Stimulated activated CD4-positive, alpha-beta T cell treated with anti-CD3 and anti-CD28 coated beads, Interleukin-15, amount 100 ng/mL, for 24 hours (primary cell): ENCODE results near the gene PIK3C2G.
"Not testable (repeated sequence)": the region's sequence is repeated elsewhere in the genome, so short reads cannot be mapped to it uniquely, and the experiment has no call there.

ENCODE experiments used
- DNase-seq: peaks from one replicate; pipeline ENCODE4 v3.0.0-alpha.2; 2020

PIK3C2G gene

DNA sequence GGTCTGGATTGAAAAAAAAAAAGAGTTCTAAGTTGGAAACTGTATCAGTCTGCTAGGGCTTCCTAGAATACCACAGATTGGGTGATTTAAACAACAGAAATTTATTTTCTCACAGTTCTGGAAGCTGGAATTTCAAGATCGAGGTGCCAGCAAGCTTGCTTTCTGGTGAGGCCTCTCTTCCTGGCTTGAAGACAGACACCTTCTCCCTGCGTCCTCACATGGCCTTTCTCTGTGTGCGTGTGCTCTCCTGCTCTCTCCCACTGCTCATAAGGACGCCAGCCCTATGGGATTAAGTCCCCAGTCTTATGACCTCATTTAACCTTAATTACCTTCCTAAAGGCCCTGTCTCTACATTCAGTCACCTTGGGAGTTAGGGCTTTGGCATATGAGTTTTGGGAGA is 215.5 kb downstream of the PIK3C2G start:
- DNase-seq, result no peak

DNA sequence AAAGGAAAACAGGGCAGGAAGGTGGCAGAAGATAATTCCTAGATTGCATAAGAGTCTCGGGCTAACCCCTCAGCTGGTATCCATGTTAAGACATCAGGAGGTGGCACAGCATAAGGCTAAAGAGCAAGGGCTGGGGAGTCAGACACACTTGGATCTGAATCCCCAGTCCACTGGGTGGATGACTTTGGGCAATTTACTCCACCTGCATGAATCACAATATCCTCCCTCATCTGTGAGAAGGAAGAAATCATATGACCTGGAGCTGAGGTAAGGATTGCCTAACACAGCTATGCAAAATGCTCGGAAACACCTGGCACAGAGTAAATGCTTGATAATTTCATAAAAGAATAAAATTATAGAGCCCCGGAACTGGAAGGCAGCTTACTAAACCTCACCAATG is 217.9 kb downstream of the PIK3C2G start:
- no peak for DNase-seq

DNA sequence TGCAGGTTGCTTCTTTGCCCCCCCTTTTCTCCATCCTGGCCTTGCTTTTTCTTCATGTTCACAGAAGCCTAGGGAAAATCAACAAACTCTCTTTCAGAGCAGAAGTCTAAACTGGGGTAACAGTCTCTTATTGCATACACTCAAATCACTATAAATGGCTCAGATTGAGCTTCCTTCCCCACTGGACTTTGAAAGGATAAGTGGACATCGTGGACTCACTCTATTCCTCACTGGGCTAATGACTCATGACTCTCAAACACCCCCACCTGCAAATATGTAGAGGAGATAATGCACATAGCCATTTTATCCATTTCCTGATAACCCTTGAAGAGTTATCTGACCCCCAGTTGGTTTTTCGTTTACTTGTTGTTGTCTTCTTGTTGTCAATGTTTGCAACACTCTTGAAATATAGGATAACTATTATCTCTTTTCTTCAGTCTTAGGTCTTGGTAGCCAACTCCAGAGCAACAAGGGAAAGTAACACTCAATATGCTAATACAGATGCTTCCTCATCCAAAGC is 221.3 kb downstream of the PIK3C2G start:
- no peak for DNase-seq

DNA sequence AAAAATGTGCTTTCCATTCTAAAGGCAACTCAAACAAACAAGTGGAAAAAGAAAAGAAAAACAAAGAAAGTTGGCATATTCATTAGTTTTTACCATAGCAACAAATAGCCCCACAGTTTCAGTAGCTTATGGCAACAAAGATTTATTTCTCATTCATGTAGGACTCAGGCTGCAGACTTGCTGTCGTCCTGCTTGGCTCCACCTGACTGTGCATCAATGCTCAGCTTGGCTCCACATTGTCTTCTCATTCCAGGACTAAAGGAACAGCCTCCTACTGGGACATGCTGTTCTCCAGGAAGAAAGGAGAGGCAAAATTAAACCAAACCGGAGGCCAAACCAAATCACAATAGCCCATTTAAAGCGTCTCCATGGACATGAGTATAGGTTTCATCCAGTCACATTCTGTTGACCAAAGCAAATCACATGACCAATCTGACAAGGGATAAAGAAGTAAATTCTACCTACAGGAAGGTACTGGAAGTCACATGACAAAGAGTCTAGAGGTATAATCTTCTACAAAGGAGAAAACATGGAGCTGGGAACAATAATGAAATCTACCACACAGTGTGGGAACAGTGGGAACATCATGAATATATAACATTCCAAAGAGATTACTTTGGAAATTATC is 222.5 kb downstream of the PIK3C2G start:
- no peak for DNase-seq

DNA sequence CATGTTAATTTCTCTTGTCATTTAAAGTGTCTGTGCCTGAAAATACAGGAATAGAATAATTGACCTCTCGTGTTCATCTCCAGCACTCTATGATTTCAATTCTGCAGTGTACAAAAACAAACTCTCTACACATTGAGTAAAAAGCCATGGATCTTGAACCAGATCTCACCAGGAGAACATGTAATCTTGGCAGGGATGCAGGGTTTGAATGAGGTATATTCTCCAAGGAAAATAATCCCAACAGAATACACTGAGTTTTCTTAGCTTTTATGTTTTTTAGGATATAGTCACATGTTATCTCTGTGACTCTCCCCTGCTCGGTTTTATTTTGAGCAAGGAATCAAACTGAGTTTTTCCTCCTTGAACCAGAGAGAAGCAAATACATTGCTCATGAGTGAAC is 224.7 kb downstream of the PIK3C2G start:
- no peak for DNase-seq

DNA sequence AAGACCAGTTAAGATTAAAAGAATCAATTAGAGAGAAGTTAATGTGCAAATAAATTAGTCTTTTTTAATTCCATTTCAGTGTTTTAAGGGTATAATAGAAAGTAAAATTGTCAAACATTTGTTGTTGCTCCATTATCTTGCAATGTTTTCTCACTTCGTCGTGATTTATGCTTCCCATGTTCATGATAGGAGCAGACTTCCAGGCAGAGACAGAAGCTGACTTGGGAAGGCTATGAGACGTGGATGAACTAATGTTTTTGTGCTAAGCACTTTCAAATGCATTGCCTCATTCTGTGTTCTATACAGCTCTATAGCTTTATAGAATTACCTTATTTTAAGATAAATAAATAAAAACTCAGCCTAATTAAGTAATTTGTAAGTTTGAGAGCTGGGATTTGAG is 226.2 kb downstream of the PIK3C2G start:
- no peak for DNase-seq

DNA sequence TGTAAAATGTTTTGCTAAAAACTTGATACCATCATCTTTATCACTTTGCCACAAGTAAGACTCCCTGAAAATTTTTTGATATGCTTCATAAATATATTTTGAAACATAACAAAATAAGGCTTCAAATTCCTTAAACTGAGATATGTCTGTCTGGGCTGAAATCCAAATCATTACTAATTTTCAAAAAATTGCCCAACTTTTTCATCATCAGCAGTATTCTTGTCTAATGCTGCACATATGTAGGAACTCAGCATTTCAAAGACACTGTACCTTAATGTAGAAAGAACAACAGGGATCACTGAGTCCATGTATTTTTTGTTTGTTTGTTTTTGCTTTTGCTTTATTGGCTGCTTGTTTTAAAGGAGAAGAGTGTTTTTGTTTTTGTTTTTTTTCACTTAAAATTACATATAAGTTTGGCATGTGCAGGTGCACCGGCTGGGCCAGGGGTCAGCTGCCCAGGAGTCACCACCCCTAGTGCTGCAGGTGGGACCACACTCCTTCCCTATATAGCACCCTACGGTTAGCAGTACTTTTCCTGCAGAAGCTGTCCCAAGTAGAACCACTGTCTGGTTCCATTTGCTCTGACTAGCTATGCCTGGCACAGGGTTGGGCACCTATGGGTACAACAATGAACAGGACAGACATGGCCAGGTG is 231.2 kb downstream of the PIK3C2G start:
- DNase-seq, result no peak

DNA sequence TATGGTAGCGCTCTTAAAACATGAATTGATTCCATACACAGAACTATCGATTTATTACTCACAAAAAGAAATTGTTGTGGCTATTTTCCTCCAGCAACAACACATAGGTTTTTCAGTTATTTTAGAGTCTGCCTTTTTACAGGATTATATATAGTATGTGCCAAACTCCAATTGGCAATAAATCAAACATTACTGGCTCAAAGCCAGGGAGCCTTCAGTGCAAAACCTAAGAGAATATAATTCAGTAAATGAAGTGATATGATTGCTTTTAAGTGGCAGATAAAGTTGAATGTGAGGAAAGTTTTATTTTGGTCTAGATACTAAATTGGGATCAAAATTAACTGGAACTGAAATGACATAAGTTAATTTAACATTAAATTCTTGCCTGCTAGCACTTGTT is 234.8 kb downstream of the PIK3C2G start:
- DNase-seq, result no peak

DNA sequence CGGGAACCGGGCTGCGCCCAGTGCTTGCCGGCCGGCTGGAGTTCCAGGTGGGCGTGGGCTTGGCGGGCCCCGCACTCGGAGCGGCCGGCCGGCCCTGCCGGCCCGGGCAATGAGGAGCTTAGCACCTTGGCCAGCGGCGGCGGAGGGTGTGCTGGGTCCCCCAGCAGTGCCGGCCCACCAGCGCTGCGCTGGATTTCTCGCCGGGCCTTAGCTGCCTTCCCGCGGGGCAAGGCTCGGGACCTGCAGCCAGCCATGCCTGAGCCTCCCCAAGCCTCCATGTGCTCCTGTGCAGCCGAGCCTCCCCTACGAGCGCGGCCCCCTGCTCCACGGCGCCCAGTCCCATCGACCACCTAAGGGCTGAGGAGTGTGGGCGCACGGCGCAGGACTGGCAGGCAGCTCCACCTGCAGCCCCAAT is 238.8 kb downstream of the PIK3C2G start:
- DNase-seq, result not testable (repeated sequence)

DNA sequence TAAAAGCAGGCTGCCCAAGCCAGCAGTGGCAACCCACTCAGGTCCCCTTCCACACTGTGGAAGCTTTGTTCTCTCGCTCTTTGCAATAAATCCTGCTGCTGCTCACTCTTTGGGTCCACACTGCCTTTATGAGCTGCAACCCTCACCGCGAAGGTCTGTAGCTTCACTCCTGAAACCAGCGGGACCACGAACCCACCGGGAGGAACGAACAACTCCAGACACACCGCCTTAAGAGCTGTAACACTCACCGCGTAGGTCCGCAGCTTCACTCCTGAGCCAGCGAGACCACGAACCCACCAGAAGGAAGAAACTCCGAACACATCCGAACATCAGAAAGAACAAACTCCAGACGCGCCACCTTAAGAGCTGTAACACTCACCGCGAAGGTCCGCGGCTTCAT is 239.4 kb downstream of the PIK3C2G start:
- DNase-seq, result not testable (repeated sequence)

DNA sequence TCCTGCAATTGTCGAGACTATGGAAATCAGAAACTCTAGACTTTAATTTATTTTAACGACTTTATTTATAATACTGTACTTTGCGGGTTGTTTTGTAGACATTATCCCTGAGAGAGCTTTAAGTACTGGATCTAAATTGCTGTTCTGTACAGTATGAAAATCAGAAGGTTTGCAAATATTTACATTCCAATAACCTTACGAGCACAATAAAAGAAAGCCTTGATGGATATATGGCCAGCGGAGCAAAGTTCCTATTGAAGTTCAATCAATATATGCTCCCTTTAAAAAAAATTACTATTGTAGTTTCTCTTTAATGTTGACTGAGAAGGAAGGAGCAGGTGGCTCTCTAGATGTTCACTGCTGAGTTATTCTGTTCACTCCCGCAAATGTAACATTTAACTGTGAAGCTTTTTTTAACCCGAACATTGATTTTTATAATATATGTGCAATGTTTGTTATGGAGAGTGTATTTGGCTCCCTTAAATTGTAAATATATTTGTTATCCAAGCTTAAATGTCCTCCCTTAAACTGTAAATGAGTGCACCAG is 241.2 kb downstream of the PIK3C2G start:
- DNase-seq, result no peak

DNA sequence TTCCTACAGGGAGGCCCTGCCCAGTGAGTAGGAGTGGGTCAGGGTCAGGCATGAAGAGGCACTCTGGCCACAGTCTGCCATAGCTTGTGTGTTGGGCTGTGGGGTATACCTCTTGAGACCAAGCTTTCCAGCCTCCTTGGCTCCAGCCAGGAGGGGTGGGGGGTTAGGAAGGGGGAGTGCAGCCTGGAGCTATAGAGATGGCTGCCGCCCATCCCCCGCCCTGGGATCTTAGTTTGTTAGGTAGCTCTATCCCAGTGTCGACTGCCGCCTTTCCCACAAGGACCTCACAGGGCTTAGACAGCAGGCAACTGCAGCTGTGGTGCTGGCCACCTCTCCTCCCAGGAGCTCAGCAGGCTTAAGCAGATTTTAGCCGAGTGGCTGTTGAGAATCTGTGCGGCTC is 260.1 kb downstream of the PIK3C2G start:
- no peak for DNase-seq

DNA sequence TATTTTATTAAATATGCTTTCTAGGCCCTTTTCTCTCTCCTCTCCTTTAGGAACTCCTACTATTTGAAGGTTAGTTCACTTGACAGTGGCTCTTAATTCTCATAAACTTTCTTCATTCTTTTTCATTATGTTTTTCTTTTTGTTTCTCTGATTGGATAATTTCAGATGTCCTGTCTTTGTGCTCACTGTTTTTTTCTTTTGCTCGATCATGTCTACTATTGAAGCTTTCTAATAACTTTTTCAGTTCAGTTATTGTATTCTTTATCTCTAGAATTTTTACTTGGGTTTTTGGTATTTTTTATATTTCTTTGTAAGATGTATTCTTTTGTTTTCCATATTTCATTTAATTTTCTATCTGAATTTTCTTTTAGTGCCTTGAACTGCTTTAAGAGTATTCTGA is 261.5 kb downstream of the PIK3C2G start:
- no peak for DNase-seq

DNA sequence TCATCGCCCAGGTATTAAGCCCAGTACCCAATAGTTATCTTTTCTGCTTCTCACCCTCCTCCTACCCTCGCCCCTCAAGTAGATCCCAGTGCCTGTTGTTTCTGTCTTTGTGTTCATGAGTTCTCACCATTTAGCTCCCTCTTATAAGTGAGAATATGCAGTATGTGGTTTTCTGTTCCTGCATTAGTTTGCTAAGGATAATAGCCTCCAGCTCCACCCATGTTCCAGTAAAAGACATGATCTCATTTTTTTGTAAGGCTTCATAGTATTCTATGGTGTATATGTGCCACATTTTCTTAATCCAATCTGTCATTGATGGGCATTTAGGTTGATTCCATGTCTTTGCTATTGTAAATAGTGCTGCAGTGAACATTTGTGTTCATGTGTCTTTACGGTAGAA is 281.2 kb downstream of the PIK3C2G start:
- not testable (repeated sequence) for DNase-seq

DNA sequence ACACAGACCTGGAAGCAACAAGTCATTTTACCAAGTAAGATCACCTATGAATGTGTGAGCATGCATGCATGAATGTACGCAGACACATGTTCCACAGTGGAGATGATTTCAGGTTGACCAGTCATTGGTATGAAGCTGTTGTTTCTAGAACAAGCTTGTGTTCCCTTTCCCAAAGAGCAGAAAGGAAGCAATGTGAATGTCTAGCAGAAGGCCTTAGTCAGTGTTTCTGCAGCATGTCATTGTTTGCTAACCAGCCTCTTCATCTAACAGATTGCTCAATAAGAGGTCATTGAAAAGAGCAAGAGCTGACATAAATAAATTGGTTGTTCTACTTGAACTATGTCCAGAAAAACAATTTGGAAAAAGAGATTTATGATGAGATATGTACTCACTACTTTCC is 285.1 kb downstream of the PIK3C2G start:
- DNase-seq, result no peak

DNA sequence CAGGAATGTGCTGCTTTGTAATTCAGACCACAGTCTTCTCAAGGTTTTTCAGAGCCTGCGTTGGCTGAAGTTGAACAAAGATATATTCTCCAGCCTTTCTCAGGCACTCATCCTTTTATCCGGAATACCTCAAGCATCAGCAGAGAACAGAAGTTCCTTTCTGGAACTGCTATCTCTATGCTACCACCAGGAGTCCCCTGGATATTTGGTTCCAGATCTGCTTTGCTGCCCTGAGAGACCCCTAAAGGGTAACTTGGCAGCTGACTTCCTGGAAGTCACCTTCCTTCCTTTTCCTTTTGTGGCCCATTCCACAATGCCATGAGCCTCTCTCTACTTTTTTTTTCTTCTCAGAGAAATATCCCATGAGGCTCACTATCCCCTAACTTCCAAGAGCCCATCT is 288.3 kb downstream of the PIK3C2G start:
- no peak for DNase-seq

DNA sequence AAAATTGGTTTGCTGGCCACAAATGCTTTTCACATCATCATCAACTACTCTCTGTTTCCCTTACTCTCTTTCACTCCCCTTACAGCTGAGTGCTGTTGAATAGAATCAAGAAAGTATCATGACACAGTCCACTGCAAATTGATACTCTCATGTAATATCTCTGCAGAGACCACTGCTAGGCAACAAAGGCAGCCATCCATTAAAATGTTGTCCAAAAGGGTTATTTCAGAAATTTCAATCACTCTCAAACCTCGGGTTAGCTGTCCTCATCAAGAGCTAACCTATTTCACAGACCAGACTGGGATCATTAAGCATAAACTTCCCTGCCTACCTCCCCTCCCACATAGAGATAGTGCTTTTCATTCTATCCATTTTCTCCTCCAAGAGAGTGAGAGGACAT is 289.8 kb downstream of the PIK3C2G start:
- DNase-seq, result no peak

DNA sequence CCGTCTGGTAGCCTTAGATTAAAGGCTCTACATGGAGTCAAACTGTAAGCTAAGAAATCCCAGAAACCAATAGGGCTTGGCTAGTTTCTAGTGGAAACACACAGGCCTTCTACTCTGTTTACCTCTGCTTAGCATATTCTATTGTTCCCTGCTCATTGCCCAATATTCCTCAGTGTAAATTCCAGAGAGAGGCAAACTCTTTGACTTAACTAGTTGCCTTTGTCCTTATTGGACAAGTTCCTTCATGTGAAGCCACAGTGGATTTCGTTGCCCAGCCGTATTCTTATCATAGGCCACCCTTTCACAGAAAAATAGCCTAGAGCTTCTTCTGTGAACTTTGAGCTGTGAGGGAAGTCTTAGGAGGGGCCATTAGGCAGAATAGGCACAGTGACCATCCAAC is 290.4 kb downstream of the PIK3C2G start:
- DNase-seq, result no peak

DNA sequence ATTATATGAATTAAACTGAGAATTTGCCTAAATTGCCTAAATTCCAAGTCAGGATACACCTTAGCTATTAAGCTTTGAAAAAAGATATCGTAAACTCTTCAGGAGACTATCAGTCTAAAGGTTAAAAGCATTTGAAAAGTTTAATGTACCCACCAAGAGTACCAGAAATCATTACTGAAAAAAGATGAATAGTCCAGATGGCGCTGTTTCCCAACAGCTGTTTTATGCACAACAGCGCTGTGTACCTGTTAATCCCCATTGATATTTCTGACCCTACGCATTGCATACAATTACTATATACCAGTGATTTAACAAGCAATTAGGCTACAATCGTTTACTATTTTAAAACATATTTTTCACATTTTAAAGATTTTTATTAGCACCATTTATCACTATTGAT is 291.5 kb downstream of the PIK3C2G start:
- DNase-seq, result no peak

DNA sequence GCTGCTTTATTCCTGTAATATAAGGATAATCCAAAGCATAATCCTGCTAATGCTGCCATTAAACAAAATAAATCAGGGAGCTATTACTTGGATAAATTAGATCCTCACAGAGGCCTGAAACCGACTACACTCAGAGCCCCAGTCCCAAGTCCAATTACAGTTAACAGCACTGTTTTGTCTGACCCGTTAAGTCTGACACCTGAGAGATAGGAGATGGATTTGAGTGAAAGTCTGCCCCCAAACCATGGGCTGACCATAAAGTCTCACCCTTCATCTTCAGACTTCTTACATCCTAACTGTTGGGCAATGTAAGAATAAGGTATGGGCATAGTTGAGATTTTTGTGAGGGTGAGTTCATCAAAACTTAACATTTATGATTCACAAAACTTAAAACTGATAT is 294.8 kb downstream of the PIK3C2G start:
- no peak for DNase-seq

DNA sequence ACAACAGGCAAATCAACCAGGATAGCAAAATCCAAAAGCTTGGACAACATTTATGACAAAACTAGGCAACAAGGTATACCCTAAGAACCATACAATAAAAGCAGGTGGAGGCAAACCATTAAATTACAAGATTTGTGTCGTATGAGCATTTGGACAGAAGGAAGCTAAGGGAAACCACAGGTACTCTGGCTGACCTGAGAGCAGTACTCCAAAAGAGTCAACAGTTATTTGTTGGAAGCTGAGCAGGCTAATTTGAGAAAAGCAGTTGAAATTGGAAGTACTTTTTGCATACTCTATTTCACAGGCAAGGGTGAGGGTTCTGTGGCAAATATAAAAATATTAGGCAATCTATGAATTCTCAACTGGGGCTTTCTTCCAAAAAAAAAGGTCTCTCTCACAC is 297.9 kb downstream of the PIK3C2G start:
- DNase-seq, result no peak

DNA sequence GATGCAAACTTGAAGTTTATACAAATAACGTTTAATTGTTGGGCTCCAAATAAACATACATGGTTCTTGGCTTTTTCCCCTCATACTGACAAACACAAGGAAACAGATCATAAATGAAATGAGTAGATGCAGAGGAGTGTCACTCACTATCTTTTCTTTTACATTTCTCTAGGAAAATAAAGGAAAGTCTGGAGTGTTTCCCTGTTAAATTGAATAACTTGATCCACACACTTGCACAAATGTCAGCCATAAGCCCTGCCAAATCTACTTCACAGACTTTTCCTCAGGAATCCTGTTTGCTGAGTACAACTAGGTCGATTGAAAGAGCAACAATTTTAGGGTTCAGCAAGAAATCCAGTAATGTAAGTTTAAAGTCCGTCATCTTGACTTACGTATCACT is 301.2 kb downstream of the PIK3C2G start:
- DNase-seq, result no peak

DNA sequence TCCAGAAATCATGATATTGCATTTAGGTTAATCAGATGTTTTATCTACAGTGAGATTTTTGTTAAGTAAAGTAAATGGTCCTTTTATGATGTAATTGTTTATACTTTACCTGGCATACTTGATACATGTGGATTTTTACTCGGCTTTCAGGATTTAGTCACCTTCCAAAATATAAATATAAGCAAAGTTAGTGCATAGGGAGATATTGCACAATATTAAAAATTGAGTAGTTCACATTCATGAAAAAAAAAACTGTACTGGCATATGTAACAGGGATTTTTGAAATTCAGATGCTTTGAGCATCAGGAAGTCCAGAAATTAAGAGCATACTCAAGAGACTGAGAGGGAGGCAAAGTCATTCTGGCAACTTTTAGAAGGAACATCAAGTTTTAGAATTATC is 303.0 kb downstream of the PIK3C2G start:
- no peak for DNase-seq

DNA sequence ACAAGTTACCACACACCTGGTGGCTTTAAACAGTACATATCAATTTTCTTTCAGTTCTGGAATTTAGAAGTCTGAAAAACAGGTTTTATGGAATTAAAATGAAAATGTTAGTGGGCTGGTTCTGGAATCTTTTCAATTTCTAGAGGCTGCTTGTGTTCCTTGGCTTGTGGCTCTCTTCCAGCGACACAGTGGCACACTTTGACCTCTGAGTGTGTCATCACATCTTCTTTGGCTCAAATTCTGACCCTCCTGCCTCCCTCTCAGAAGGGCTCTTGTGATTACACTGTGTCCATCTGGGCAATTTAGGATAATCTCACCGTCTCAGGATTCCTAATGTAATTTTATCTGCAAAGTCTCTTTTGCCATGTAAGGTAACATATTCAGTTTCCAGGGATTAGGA is 306.5 kb downstream of the PIK3C2G start:
- DNase-seq, result no peak

DNA sequence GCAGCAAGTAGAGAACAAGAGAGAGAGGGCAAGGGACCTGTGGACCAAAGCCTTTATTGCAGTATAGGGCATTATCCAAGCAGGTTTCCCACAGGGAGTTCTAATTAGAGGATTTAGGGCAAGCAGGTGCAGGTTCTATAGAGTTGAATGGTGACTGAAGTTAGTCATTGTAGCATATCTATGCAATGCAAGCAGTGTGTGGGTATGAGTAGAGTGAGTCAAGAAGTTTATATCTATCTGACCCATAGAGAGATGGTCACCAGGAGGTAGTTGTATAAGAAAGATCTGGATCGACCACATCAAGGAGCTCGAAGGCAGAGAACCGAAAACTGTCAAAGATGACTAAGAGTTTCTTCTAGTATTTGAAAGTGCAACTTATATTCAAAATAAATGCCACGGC is 309.2 kb downstream of the PIK3C2G start:
- DNase-seq, result no peak
